Peyer's patch (tissue), 4 donors: ENCODE results near the gene MAPK8IP1. TPM values are rescaled to one million over a fixed set of nuclear protein-coding genes. Genes with fewer than 3 reads are reported as not detected.

Source experiments
- DNase-seq, 3 donors: peaks; one replicate each; pipeline ENCODE4 v3.0.0-alpha.2; 2017 to 2019
- H3K27ac ChIP-seq, 4 donors: fragments of 200-600 bp; sonication (generic); one replicate each; pipeline ENCODE4 v1.5.1; 2016 to 2019
- H3K27me3 ChIP-seq, 2 donors: fragments of 200-600 bp; sonication (generic); one replicate each; pipeline ENCODE4 v1.5.1; 2019
- H3K36me3 ChIP-seq, 3 donors: fragments of 200-600 bp; sonication (generic); one replicate each; pipeline ENCODE4 v1.5.1; 2016 to 2019
- H3K4me1 ChIP-seq, 4 donors: fragments of 200-600 bp; sonication (generic); one replicate each; pipeline ENCODE4 v1.5.1; 2016 to 2019
- H3K4me3 ChIP-seq, 4 donors: fragments of 200-600 bp; sonication (generic); 1 replicate in 3 of 4; 2 replicates in 1 of 4; pipeline ENCODE4 v1.5.1; 2016 to 2019; ENCODE audit warnings: mild to moderate bottlenecking in 1 of 4
- H3K9me3 ChIP-seq, 4 donors: fragments of 200-600 bp; sonication (generic); one replicate each; pipeline ENCODE4 v1.5.1; 2016 to 2019; ENCODE audit warnings: mild to moderate bottlenecking in 1 of 4
- POLR2A ChIP-seq, 2 donors: fragments of 450-650 bp; IDR thresholded peaks; one replicate each; pipeline ENCODE4 v1.5.1; 2017; ENCODE audit warnings: antibody characterized with exemption in 2 of 2, mild to moderate bottlenecking in 2 of 2, moderate library complexity in 2 of 2
- total RNA-seq, 4 donors: library from RNA; depleted of rRNA; stranded (reverse); fragments of >200 nt; gene quantifications; one replicate each; pipeline ENCODE4 v1.1.0, GENCODE V29; 2016
- TF ChIP-seq, protein P1 (sequence below), 6 experiments: fragments of 450-650 bp in 4 of 6; fragments of 200-600 bp in 2 of 6; sonication (generic) in 1 of 6; IDR thresholded peaks; one replicate each; pipeline ENCODE4 v1.5.1; 2017 to 2019; ENCODE audit warnings: antibody characterized with exemption in 6 of 6, mild to moderate bottlenecking in 3 of 6, moderate library complexity in 1 of 6

The MAPK8IP1 gene
- total RNA-seq, 4 donors from 2014 or later = 1.1 to 17.3 (median 3.3) TPM

DNA sequence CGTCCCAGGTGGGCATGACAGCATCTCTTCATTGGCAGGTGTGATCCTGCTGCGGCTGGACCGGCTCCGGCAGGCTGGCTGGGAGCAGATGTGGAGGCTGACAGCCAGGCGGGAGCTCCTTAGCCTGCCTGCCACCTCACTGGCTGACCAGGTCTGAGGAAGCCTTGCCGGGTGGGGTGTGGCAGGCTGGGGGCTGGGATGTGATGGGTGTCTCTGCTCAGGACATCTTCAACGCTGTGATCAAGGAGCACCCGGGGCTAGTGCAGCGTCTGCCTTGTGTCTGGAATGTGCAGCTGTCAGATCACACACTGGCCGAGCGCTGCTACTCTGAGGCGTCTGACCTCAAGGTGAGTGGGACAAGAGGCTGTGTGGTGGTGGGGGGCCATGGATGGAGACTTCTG is 40.5 kb downstream of the MAPK8IP1 start:
- Histone ChIP-seq H3K36me3 (no peaks in the 10 kb centered on the region), H3K27ac (no peak overlapping the region), H3K27me3 (peaks cover 0 to 18% of the 10 kb centered on the region in 2 donors), H3K9me3 (no peaks in the 10 kb centered on the region), H3K4me3 (no peak overlapping the region), H3K4me1 (peaks cover 3 to 31% (median 21%) of the 10 kb centered on the region in 4 donors)
- TF ChIP-seq POLR2A (IDR thresholded peaks at IDR 0.05) = no peak
- TF ChIP-seq, protein P1, sequence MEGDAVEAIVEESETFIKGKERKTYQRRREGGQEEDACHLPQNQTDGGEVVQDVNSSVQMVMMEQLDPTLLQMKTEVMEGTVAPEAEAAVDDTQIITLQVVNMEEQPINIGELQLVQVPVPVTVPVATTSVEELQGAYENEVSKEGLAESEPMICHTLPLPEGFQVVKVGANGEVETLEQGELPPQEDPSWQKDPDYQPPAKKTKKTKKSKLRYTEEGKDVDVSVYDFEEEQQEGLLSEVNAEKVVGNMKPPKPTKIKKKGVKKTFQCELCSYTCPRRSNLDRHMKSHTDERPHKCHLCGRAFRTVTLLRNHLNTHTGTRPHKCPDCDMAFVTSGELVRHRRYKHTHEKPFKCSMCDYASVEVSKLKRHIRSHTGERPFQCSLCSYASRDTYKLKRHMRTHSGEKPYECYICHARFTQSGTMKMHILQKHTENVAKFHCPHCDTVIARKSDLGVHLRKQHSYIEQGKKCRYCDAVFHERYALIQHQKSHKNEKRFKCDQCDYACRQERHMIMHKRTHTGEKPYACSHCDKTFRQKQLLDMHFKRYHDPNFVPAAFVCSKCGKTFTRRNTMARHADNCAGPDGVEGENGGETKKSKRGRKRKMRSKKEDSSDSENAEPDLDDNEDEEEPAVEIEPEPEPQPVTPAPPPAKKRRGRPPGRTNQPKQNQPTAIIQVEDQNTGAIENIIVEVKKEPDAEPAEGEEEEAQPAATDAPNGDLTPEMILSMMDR (IDR thresholded peaks at IDR 0.05) = no peak
- peak in 1 of 3 donors; percentile 44 for DNase-seq

DNA sequence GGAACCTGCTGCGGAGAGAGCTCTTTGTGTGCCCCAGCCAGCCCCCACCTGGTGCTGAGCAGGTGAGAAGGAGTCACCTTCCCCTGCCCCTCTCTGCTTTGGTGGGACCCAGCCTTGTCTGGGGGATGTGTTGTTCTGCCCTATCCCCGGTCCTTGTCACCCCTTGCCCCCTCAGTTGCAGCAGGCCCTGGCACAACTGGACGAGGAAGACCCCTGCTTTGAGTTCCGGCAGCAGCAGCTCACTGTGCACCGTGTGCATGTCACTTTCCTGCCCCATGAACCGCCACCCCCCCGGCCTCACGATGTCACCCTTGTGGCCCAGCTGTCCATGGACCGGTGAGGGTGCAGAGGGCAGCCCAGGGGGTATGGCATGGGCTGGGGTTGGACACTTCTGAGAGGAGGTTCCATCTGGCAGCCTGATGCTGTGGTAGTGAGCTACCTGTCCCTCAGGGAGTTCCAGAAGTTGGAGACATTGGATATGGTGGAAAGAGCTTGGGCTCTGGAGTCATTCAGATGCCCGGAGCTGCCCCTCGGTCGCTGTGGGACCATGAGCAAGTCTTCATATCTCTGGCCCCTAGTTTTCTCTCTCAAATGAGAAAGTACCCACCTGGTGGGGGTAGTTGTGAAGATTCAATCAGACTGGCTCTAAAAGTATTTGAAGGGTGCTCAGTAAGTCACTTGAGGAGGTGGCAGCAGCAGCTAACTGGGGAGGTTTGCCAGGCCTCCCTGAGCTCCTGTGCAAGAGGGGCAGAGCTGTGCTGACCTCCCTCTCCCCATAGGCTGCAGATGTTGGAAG is 41.3 kb downstream of the MAPK8IP1 start:
- no peaks in the 10 kb centered on the region for H3K36me3 ChIP-seq
- H3K9me3 ChIP-seq = no peaks in the 10 kb centered on the region
- peaks cover 3 to 30% (median 23%) of the 10 kb centered on the region in 4 donors for H3K4me1 ChIP-seq
- H3K4me3 ChIP-seq = no peak overlapping the region
- DNase-seq = peak in 1 of 3 donors; percentile 43
- TF ChIP-seq, protein P1 (IDR thresholded peaks at IDR 0.05) = no peak
- TF ChIP-seq POLR2A (IDR thresholded peaks at IDR 0.05) = no peak
- peak overlapping the region in 1 of 4 donors; percentile 31 for H3K27ac ChIP-seq
- peaks cover 0 to 13% of the 10 kb centered on the region in 2 donors for H3K27me3 ChIP-seq

DNA sequence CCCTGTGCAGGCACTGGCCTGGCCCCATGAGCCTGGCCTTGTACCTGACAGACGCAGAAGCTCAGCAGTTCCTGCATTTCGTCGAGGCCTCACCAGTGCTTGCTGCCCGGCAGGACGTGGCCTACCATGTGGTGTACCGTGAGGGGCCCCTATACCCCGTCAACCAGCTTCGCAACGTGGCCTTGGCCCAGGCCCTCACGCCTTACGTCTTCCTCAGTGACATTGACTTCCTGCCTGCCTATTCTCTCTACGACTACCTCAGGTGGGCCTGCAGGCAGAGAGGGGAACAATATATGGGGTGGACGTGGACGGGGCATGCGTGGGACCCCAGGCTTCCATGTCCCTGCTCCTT is 41.9 kb downstream of the MAPK8IP1 start:
- Histone ChIP-seq H3K9me3 (no peaks in the 10 kb centered on the region), H3K36me3 (no peaks in the 10 kb centered on the region), H3K27ac (peak overlapping the region in 1 of 4 donors; percentile 31), H3K27me3 (peaks cover 0 to 8% of the 10 kb centered on the region in 2 donors), H3K4me3 (no peak overlapping the region), H3K4me1 (peaks cover 1 to 24% (median 18%) of the 10 kb centered on the region in 4 donors)
- peak in 1 of 3 donors; percentile 46 for DNase-seq
- TF ChIP-seq, protein P1 (IDR thresholded peaks at IDR 0.05) = no peak
- TF ChIP-seq POLR2A (IDR thresholded peaks at IDR 0.05) = no peak

DNA sequence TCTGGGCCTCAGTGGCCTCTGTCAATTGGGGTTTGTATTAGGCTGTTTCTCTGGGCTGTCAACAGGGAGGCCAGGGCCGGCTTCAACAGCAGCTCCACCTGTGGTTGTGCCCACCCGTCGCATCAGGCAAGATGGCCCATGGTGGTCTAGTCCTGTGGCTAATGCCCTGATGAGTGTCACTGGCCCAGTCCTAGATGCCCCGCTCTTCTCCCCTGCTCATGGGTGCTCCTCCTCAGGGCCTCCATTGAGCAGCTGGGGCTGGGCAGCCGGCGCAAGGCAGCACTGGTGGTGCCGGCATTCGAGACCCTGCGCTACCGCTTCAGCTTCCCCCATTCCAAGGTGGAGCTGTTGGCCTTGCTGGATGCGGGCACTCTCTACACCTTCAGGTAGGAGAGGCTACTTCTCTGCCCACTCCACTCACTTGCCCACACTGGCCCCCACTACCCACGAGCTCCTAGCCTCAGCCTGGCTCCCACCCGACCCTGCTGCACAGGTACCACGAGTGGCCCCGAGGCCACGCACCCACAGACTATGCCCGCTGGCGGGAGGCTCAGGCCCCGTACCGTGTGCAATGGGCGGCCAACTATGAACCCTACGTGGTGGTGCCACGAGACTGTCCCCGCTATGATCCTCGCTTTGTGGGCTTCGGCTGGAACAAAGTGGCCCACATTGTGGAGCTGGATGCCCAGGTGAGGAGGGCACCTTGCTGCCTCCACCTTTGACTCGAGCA is 42.4 kb downstream of the MAPK8IP1 start:
- no peak for TF ChIP-seq POLR2A (IDR thresholded peaks at IDR 0.05)
- TF ChIP-seq, protein P1 (IDR thresholded peaks at IDR 0.05) = no peak
- H3K27ac ChIP-seq = peak overlapping the region in 1 of 4 donors; percentile 31
- DNase-seq = peak in 2 of 3 donors; percentile 13 to 44
- no peaks in the 10 kb centered on the region for H3K9me3 ChIP-seq
- H3K36me3 ChIP-seq = peaks cover 0 to under 1% (median 0%) of the 10 kb centered on the region in 3 donors
- peaks cover 0 to 2% of the 10 kb centered on the region in 2 donors for H3K27me3 ChIP-seq
- no peak overlapping the region for H3K4me3 ChIP-seq
- H3K4me1 ChIP-seq = peaks cover 0 to 18% (median 17%) of the 10 kb centered on the region in 4 donors

DNA sequence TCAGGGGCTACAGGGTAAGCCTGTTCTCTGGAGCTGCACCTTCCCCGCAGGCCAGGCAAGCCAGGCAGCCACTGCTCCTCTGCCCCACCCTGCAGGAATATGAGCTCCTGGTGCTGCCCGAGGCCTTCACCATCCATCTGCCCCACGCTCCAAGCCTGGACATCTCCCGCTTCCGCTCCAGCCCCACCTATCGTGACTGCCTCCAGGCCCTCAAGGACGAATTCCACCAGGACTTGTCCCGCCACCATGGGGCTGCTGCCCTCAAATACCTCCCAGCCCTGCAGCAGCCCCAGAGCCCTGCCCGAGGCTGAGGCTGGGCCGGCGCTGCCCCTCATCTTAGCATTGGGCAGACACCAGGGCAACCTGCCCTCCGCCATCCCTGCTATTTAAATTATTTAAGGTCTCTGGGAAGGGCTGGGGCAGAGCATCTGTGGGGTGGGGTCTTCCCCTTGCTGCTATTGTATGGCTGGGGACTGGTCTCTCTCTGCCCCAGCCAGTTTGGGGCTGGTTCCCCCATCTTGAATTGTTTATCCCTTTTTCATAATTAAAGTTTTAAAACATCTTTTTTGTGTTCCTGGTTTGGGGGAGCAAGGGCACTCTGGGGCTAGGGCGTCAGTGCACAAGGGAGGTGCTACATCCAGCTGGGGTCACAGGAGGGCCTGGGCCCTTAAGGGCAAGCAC is 43.2 kb downstream of the MAPK8IP1 start:
- peak overlapping the region in 1 of 4 donors; percentile 81 for H3K27ac ChIP-seq
- peaks cover 0 to 9% (median 0%) of the 10 kb centered on the region in 3 donors for H3K36me3 ChIP-seq
- no peak overlapping the region for H3K4me3 ChIP-seq
- no peaks in the 10 kb centered on the region for H3K9me3 ChIP-seq
- TF ChIP-seq, protein P1 (IDR thresholded peaks at IDR 0.05) = no peak
- TF ChIP-seq POLR2A (IDR thresholded peaks at IDR 0.05) = no peak
- DNase-seq = peak in 1 of 3 donors; percentile 40
- no peaks in the 10 kb centered on the region for H3K27me3 ChIP-seq
- peaks cover 0 to 22% (median 14%) of the 10 kb centered on the region in 4 donors for H3K4me1 ChIP-seq
